Activated CD8-positive, alpha-beta T cell treated with anti-CD3 and anti-CD28 coated beads, Interleukin-2, amount 10 ng/mL, durations not matched to agents 7 days and 5 days (primary cell): Measurements from ENCODE around the gene TDRD7. TPM values are rescaled to one million over a fixed set of nuclear protein-coding genes. Genes with fewer than 3 reads are reported as not detected.

ENCODE experiments used
- ATAC-seq: fragments of 150-1000 bp; cut with Tn5 transposase; one replicate; pipeline ENCODE4 v1.10.0; 2021; ENCODE audit warnings: moderate library complexity
- CTCF ChIA-PET: fragments of 350-600 bp; sonication (Branson Sonifier 250); formaldehyde crosslinking; loops from one replicate; lab custom pipeline; 2021; ENCODE audit warnings: antibody characterized with exemption; lab: Charles Lee
- POLR2A ChIA-PET: fragments of 350-600 bp; sonication (Branson Sonifier 250); formaldehyde crosslinking; loops from one replicate; lab custom pipeline; 2021; ENCODE audit warnings: antibody characterized with exemption; lab: Charles Lee
- DNase-seq: peaks from one replicate; pipeline ENCODE4 v3.0.0-alpha.2; 2020
- H3K27ac Mint-ChIP-seq: one replicate; pipeline ENCODE4 v1.8.0; 2021; ENCODE audit warnings: mild to moderate bottlenecking, mixed read lengths
- H3K27me3 Mint-ChIP-seq: one replicate; pipeline ENCODE4 v1.8.0; 2021; ENCODE audit warnings: low read depth, mixed read lengths
- H3K36me3 Mint-ChIP-seq: one replicate; pipeline ENCODE4 v1.8.0; 2021; ENCODE audit warnings: low read depth, mixed read lengths
- H3K4me1 Mint-ChIP-seq: one replicate; pipeline ENCODE4 v1.8.0; 2021; ENCODE audit warnings: low read depth, mixed read lengths
- H3K4me3 Mint-ChIP-seq: one replicate; pipeline ENCODE4 v1.8.0; 2021; ENCODE audit warnings: mild to moderate bottlenecking, mixed read lengths
- H3K9me3 Mint-ChIP-seq: one replicate; pipeline ENCODE4 v1.8.0; 2022; ENCODE audit warnings: mixed read lengths; ENCODE audit not compliant: insufficient read depth
- total RNA-seq, 2 experiments: library from RNA; stranded (reverse); gene quantifications; one replicate each; pipeline ENCODE4 v1.2.3, GENCODE V29; 2021

TDRD7 gene, protein sequence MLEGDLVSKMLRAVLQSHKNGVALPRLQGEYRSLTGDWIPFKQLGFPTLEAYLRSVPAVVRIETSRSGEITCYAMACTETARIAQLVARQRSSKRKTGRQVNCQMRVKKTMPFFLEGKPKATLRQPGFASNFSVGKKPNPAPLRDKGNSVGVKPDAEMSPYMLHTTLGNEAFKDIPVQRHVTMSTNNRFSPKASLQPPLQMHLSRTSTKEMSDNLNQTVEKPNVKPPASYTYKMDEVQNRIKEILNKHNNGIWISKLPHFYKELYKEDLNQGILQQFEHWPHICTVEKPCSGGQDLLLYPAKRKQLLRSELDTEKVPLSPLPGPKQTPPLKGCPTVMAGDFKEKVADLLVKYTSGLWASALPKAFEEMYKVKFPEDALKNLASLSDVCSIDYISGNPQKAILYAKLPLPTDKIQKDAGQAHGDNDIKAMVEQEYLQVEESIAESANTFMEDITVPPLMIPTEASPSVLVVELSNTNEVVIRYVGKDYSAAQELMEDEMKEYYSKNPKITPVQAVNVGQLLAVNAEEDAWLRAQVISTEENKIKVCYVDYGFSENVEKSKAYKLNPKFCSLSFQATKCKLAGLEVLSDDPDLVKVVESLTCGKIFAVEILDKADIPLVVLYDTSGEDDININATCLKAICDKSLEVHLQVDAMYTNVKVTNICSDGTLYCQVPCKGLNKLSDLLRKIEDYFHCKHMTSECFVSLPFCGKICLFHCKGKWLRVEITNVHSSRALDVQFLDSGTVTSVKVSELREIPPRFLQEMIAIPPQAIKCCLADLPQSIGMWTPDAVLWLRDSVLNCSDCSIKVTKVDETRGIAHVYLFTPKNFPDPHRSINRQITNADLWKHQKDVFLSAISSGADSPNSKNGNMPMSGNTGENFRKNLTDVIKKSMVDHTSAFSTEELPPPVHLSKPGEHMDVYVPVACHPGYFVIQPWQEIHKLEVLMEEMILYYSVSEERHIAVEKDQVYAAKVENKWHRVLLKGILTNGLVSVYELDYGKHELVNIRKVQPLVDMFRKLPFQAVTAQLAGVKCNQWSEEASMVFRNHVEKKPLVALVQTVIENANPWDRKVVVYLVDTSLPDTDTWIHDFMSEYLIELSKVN
- total RNA-seq = 1 to 10 TPM; 9.3 to 9.6 TPM

DNA sequence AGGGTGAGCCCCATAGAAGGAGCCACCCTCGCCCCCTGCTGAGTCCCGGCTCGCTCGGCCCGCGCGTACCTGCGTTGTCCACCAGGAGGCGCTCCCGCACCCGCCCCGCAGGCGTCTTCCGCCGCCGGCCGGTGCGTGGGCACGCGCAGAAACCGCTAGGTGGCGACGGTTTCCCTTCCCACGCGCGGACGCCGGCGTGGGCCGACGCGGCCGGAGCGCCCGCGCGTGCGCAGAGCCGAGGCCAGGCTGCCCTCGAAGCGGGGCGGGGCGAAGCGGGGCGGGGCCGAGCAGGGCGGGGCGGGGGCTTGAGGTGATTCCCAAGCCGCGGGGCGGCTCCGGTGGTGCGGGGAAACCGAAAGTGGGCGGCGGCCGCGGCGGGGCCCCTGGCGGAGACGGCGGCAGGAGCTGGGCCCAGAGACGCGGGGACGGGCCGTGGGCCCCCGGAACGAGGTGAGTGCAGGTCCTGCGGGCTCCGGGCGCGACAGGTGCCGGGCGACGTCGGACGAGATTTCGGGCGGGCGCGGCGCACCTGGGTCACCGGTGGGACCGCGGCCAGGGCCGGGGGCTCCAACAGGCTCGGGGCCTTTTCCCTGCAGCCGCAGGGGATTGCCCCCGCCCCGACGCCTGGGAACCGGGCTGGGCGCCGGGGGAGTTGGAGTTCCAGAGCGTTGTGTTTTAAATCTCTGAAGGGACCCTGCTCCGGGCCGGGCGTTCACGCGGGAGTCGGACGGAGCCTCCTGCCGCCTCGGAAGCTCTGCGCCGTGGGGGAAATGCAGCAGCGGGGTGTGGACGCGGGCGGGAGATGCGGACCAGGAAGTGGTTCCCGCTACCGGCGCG, at the start of gene TDRD7:
Gene TDRD7 (plus strand): TSS at position 308 of the 837 bp plus-strand sequence. CDS start 16,370 bp downstream, outside the sequence.
- peaks cover 28% of the 10 kb centered on the region for H3K4me1 Mint-ChIP-seq
- ATAC-seq (peak; percentile 87), DNase-seq (peak; percentile 88)
- ChIA-PET POLR2A (interaction anchor here (0.5 to 1.2 kb wide), 2 partner anchors 15 to 352 kb away, joined by 3 to 5 read pairs; no protein-coding TSS in a partner anchor), CTCF (interaction anchor here (0.6 to 8.3 kb wide), 26 partner anchors 8 to 555 kb away, joined by 3 to 49 read pairs (median 4); partner anchors contain the start of genes NCBP1, TMOD1 and TSTD2)
- peak within 1 kb of the TSS; percentile 74 for H3K27ac Mint-ChIP-seq
- H3K36me3 Mint-ChIP-seq = no peaks in the 10 kb centered on the region
- no peaks in the 10 kb centered on the region for H3K9me3 Mint-ChIP-seq
- peaks cover 25% of the 10 kb centered on the region for H3K27me3 Mint-ChIP-seq
- H3K4me3 Mint-ChIP-seq = peak within 1 kb of the TSS; percentile 82

DNA sequence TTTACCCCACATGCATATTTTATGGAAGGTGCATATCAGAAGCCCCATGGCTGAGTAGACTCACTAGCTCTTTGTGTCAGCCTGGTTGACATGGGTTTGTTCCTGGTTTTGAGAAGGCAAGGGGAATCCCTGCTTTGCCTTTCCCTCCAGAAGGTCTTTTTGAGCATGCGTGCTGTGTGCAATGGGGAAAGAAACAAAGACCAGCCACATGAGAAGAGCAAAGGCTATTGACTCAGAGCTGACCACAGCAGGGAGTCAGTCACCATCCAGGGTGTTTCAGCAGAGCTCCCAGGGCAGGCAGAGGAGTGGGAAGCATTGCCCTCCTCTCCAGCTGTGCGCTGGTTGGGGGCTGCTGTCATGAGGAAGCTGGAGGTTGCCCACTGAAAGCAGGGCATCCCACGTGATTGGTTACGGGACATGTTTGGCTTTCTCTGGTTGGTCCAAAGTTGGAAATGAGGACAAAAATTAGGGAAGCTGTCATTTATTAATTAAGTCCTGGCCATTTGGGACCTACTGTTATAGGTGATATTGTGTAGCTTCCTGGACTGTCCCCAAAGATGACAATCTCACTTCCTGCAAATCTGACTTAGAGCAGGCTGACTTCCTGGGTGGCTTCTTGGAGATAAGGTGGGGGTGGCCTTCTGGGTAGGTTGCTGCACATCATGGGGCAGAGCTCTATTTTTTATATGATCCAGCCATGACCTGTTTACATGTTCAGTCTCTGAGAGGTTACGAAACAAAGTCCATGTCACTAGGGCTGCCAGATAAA, 48.9 kb upstream of the TDRD7 start:
- no peak overlapping the region for H3K27ac Mint-ChIP-seq
- ATAC-seq = no peak

DNA sequence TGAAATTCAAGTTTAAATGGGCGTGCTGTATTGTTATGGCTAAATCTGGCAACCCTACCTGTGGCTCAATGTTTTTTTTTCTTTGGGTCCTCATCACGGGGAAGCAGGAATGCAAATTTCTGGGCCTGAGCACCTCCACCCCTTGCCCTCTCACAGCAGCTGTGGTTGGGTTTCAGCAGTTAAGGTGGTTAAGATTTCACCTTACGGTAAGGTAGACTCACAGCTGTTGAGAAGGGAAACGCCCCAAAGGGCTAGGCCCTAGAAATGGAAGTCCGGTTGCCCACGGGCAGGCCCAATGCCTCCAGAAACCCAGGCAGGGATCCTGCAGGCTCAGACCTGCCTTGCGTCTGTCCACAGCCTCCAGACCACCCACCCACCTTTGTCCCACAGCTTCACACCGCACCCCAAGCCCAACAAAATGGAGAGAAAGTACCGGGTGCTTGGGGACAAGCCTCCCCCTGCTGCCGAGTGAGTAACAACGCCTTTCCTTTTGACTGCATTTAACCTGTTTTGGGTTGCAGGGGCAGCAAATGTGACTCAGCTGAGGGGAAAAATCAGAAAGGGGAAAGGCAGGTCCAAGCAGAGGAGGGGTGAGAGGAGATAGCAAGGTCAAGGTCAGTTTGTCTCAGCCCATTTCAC, 48.1 kb upstream of the TDRD7 start:
- H3K4me1 Mint-ChIP-seq = peaks cover 15% of the 10 kb centered on the region
- no peak overlapping the region for H3K4me3 Mint-ChIP-seq
- ATAC-seq (no peak), DNase-seq (no peak)
- CTCF ChIA-PET = interaction anchor here (0.7 to 1.7 kb wide), 2 partner anchors 24 to 509 kb away, joined by 3 to 6 read pairs; partner anchors contain the start of gene ZNF782
- H3K9me3 Mint-ChIP-seq = peaks cover 2% of the 10 kb centered on the region
- H3K27ac Mint-ChIP-seq = no peak overlapping the region
- POLR2A ChIA-PET = interaction anchor here (0.8 kb wide), 1 partner anchor 10 kb away, joined by 3 read pairs; no protein-coding TSS in a partner anchor
- no peaks in the 10 kb centered on the region for H3K27me3 Mint-ChIP-seq
- no peaks in the 10 kb centered on the region for H3K36me3 Mint-ChIP-seq

More for the DNA sequence above, 48.9 kb upstream of the TDRD7 start:
- POLR2A ChIA-PET = no interaction called here
- CTCF ChIA-PET = interaction anchor here (0.9 to 1.7 kb wide), 2 partner anchors 506 to 508 kb away, joined by 3 to 6 read pairs; partner anchors contain the start of gene ZNF782
- DNase-seq = no peak
- Mint-ChIP-seq H3K9me3 (no peaks in the 10 kb centered on the region), H3K36me3 (no peaks in the 10 kb centered on the region), H3K27me3 (no peaks in the 10 kb centered on the region), H3K4me3 (no peak overlapping the region), H3K4me1 (peaks cover 15% of the 10 kb centered on the region)

DNA sequence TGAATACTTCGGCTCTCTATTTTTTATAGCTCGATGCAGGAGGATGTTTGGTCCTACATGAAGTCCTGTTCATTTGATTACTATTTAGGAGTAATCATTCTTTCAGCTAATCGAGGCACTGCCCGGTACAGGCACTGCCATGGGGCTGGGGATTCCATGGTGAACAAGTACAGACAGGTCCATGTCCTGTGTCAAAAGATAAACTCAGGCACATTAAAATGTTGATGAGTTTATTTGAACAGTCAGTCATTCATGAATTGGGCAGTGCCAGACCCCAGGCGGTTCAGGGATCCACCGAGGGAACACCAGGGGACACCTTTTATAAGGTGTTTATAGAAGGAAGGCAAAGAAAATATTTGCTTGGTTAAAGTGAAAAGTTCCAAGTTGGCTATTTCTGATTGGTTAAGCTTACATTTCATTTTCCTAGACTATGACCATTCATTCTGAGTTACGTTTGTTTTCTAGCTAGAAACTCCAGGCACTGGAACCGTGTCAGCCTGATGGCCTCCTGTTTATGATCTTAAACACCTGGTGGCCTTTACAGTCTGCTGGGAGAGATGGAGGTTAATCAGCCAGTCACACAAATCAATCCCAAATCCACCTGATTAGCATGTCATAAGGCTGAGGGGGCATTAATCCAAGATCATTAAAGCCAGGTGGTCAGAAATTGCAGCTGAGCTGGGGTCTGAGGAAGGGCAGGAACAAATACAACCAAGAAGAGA, 47.0 kb upstream of the TDRD7 start:
- Mint-ChIP-seq H3K9me3 (peaks cover 5% of the 10 kb centered on the region), H3K4me3 (no peak overlapping the region), H3K27ac (no peak overlapping the region), H3K36me3 (peaks cover 7% of the 10 kb centered on the region), H3K27me3 (no peaks in the 10 kb centered on the region), H3K4me1 (peaks cover 15% of the 10 kb centered on the region)
- DNase-seq (no peak), ATAC-seq (no peak)
- ChIA-PET POLR2A (interaction anchor here (0.6 to 0.8 kb wide), 2 partner anchors 9 to 555 kb away, joined by 3 read pairs; no protein-coding TSS in a partner anchor), CTCF (interaction anchor here (1.3 kb wide), 1 partner anchor 21 kb away, joined by 3 read pairs; no protein-coding TSS in a partner anchor)

DNA sequence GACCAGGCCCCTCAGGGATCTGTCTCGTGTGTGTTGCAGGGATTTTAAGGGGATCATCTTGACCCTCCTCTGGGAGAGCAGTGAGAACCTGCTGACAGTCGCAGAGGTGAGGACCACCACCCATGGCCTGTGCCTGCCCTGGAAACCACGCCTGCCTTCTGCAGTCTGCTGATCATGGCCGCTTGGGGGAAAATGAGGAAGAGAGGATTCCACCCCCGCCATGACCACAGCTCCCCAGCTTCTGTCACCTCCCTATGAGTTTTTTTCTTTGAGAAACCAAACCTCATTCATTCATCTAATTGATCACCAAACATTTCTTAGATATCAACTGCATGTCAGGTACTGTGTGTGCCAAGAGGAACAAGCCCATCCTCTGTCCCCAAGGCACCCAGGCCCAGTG, 46.3 kb upstream of the TDRD7 start:
- Mint-ChIP-seq H3K27me3 (no peaks in the 10 kb centered on the region), H3K4me1 (peaks cover 15% of the 10 kb centered on the region), H3K9me3 (peaks cover 5% of the 10 kb centered on the region), H3K27ac (no peak overlapping the region), H3K4me3 (no peak overlapping the region), H3K36me3 (peaks cover 11% of the 10 kb centered on the region)
- DNase-seq (no peak), ATAC-seq (no peak)
- ChIA-PET POLR2A (no interaction called here), CTCF (interaction anchor here (1.3 kb wide), 1 partner anchor 20 kb away, joined by 3 read pairs; no protein-coding TSS in a partner anchor)

DNA sequence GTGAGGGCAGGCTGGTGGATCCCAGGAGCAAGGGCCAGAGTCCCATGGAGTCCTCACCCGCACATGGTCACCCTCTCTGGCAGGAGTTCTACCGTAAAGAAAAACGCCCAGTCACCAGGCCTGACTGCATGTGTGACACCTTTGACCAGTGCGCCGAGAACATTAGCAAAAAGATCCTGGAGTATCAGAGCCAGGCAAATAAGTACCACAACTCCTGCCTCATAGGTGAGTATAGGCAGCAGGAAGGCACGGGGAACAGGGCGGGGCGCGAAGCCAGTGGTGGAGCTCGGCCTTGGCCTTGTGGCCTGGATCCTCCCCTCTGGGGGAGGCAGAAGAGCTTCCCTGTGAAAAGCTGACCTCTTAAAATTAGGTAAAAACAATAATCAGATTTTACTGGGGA, 45.4 kb upstream of the TDRD7 start:
- ChIA-PET CTCF (no interaction called here), POLR2A (no interaction called here)
- H3K4me3 Mint-ChIP-seq = no peak overlapping the region
- H3K9me3 Mint-ChIP-seq = peaks cover 5% of the 10 kb centered on the region
- H3K36me3 Mint-ChIP-seq = peaks cover 14% of the 10 kb centered on the region
- peaks cover 15% of the 10 kb centered on the region for H3K4me1 Mint-ChIP-seq
- ATAC-seq (no peak), DNase-seq (no peak)
- no peaks in the 10 kb centered on the region for H3K27me3 Mint-ChIP-seq
- no peak overlapping the region for H3K27ac Mint-ChIP-seq

DNA sequence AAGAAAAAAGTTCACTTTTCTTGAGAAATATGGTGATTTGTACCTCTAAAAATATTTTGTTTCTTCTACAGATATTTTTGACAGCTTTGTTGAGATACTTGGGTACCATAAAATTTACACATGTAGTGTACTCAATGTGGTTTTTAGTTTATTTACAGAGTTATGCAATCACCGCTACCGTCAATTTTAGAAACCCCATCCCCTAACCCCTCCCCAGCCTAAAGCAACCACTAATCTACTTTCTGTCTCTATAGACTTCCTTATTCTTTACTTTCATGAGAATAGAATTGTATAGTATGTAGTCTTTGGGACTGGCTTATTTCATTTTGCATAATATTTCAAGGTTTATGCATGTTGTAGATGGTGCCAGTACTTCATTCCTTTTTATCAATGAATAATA, 45.0 kb upstream of the TDRD7 start:
- no peak for ATAC-seq
- Mint-ChIP-seq H3K27me3 (no peaks in the 10 kb centered on the region), H3K9me3 (peaks cover 5% of the 10 kb centered on the region), H3K27ac (no peak overlapping the region), H3K4me3 (no peak overlapping the region), H3K4me1 (peaks cover 15% of the 10 kb centered on the region), H3K36me3 (peaks cover 14% of the 10 kb centered on the region)
- DNase-seq = no peak
- POLR2A ChIA-PET = no interaction called here
- CTCF ChIA-PET = no interaction called here

DNA sequence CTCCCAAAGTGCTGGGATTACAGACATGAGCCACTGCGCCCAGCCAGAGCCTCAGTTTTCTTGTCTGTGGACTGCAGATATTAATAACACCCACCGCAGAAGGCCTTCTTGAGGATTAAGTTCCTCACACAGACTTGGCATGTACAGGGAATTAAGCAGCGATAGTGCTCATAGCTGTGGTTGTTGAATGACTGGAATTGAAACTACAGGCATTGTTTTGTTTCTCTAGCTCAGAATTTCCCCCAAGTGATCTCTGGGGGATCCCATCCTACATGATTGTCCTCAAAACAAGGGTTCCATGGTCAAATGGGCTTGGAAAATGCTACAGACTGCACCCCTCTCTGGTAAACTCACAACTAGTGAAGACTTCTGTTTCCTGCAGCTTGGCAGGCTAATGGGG, 44.2 kb upstream of the TDRD7 start:
- Mint-ChIP-seq H3K4me3 (no peak overlapping the region), H3K36me3 (peaks cover 14% of the 10 kb centered on the region), H3K27me3 (no peaks in the 10 kb centered on the region), H3K9me3 (peaks cover 5% of the 10 kb centered on the region), H3K27ac (no peak overlapping the region), H3K4me1 (peaks cover 14% of the 10 kb centered on the region)
- ChIA-PET CTCF (interaction anchor here (1.2 to 1.9 kb wide), 3 partner anchors 15 to 231 kb away, joined by 3 to 6 read pairs (median 5); no protein-coding TSS in a partner anchor), POLR2A (interaction anchor here (0.6 kb wide), 1 partner anchor 579 kb away, joined by 3 read pairs; no protein-coding TSS in a partner anchor)
- ATAC-seq (no peak), DNase-seq (no peak)

DNA sequence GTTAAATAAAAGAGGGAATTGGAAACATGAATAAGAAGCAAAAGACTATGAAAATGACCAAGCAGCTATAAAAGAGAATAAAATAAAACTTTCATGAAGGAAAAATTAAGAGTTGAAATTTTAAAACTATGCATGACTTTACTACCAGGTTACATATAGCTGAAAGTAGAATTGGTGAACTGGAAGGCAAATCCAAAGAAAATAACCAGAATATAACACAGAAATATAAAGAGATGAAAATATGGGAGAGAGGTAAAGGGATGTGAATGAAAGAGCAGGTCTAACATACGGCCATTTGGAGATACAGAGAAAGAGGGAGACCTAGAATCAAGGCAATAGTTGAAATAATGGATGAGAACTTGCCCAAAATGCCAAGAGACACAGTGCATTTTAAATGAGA, 42.9 kb upstream of the TDRD7 start:
- peaks cover 14% of the 10 kb centered on the region for H3K36me3 Mint-ChIP-seq
- CTCF ChIA-PET = interaction anchor here (1.0 to 1.9 kb wide), 3 partner anchors 18 to 230 kb away, joined by 3 to 6 read pairs (median 5); no protein-coding TSS in a partner anchor
- POLR2A ChIA-PET = no interaction called here
- no peak for ATAC-seq
- H3K4me1 Mint-ChIP-seq = peaks cover 1% of the 10 kb centered on the region
- no peak overlapping the region for H3K27ac Mint-ChIP-seq
- peaks cover 5% of the 10 kb centered on the region for H3K9me3 Mint-ChIP-seq
- H3K4me3 Mint-ChIP-seq = no peak overlapping the region
- no peaks in the 10 kb centered on the region for H3K27me3 Mint-ChIP-seq
- no peak for DNase-seq
